ENCODE data around the gene HTT-AS.

Gene HTT-AS

GRCh38 chr4:3087115-3087797 is 12.9 kb upstream of the HTT-AS start:
- no peaks in the 10 kb centered on the region for H3K36me3 ChIP-seq (ENCODE audit: insufficient read depth)
- H3K9ac ChIP-seq, result no peak overlapping the region
- no peak overlapping the region for H3K27ac ChIP-seq
- no peak overlapping the region for H2AFZ ChIP-seq (ENCODE audit: low read depth)
- no peaks in the 10 kb centered on the region for H4K20me1 ChIP-seq (ENCODE audit: insufficient read depth)
- no peak overlapping the region for H3K4me3 ChIP-seq (IDR thresholded peaks at IDR 0.05; ENCODE audit: insufficient read depth, low read depth, low read length)
- no peaks in the 10 kb centered on the region; the same call in 1 of the 2 replicates for H3K79me2 ChIP-seq (ENCODE audit: insufficient read depth, low read depth)
- peaks cover 13% of the 10 kb centered on the region for H3K4me1 ChIP-seq (ENCODE audit: low read depth, poor library complexity, severe bottlenecking)
- no peak for TF ChIP-seq CTCF (conservative IDR thresholded peaks at IDR 0.05; ENCODE audit: low read depth, low read length)
- no peaks in the 10 kb centered on the region for H3K27me3 ChIP-seq (ENCODE audit: insufficient read depth, low read depth)
- H3K4me2 ChIP-seq, result no peak overlapping the region

GRCh38 chr4:3085948-3086670 is 11.8 kb upstream of the HTT-AS start:
- H3K79me2 ChIP-seq (ENCODE audit: insufficient read depth, low read depth), result peaks cover under 1% of the 10 kb centered on the region; the same call in 1 of the 2 replicates
- H3K4me3 ChIP-seq (IDR thresholded peaks at IDR 0.05; ENCODE audit: insufficient read depth, low read depth, low read length), result no peak overlapping the region
- H3K27ac ChIP-seq, result no peak overlapping the region
- H3K4me2 ChIP-seq, result no peak overlapping the region
- no peaks in the 10 kb centered on the region for H4K20me1 ChIP-seq (ENCODE audit: insufficient read depth)
- H3K36me3 ChIP-seq (ENCODE audit: insufficient read depth), result no peaks in the 10 kb centered on the region
- peaks cover 7% of the 10 kb centered on the region for H3K4me1 ChIP-seq (ENCODE audit: low read depth, poor library complexity, severe bottlenecking)
- H2AFZ ChIP-seq (ENCODE audit: low read depth), result no peak overlapping the region
- H3K9ac ChIP-seq, result no peak overlapping the region
- H3K27me3 ChIP-seq (ENCODE audit: insufficient read depth, low read depth), result no peaks in the 10 kb centered on the region
- no peak for TF ChIP-seq CTCF (conservative IDR thresholded peaks at IDR 0.05; ENCODE audit: low read depth, low read length)

- H3K27me3 ChIP-seq (ENCODE audit: insufficient read depth, low read depth), result no peaks in the 10 kb centered on the region
- peaks cover 6% of the 10 kb centered on the region; the same call in 1 of the 2 replicates for H3K79me2 ChIP-seq (ENCODE audit: insufficient read depth, low read depth)
- H4K20me1 ChIP-seq (ENCODE audit: insufficient read depth), result no peaks in the 10 kb centered on the region
- H3K4me1 ChIP-seq (ENCODE audit: low read depth, poor library complexity, severe bottlenecking), result no peaks in the 10 kb centered on the region
- no peak overlapping the region for H3K4me3 ChIP-seq (IDR thresholded peaks at IDR 0.05; ENCODE audit: insufficient read depth, low read depth, low read length)
- H3K27ac ChIP-seq, result no peak overlapping the region
- H3K36me3 ChIP-seq (ENCODE audit: insufficient read depth), result no peaks in the 10 kb centered on the region
- H3K4me2 ChIP-seq, result no peak overlapping the region
- no peak overlapping the region for H2AFZ ChIP-seq (ENCODE audit: low read depth)
- no peak for TF ChIP-seq CTCF (conservative IDR thresholded peaks at IDR 0.05; ENCODE audit: low read depth, low read length)
- no peak overlapping the region for H3K9ac ChIP-seq
These were observed 9.4 kb upstream of the HTT-AS start for GRCh38 chr4:3083732-3084131.

GRCh38 chr4:3082925-3083515 is 8.7 kb upstream of the HTT-AS start:
- H3K36me3 ChIP-seq (ENCODE audit: insufficient read depth), result no peaks in the 10 kb centered on the region
- H4K20me1 ChIP-seq (ENCODE audit: insufficient read depth), result no peaks in the 10 kb centered on the region
- H2AFZ ChIP-seq (ENCODE audit: low read depth), result no peak overlapping the region
- H3K27ac ChIP-seq, result no peak overlapping the region
- H3K4me2 ChIP-seq, result no peak overlapping the region
- no peak overlapping the region for H3K9ac ChIP-seq
- no peak for TF ChIP-seq CTCF (conservative IDR thresholded peaks at IDR 0.05; ENCODE audit: low read depth, low read length)
- H3K27me3 ChIP-seq (ENCODE audit: insufficient read depth, low read depth), result no peaks in the 10 kb centered on the region
- H3K4me1 ChIP-seq (ENCODE audit: low read depth, poor library complexity, severe bottlenecking), result no peaks in the 10 kb centered on the region
- H3K4me3 ChIP-seq (IDR thresholded peaks at IDR 0.05; ENCODE audit: insufficient read depth, low read depth, low read length), result no peak overlapping the region
- H3K79me2 ChIP-seq (ENCODE audit: insufficient read depth, low read depth), result peaks cover 6% of the 10 kb centered on the region; the same call in 1 of the 2 replicates

Data from KMS-11 (cell line).